Kidney capillary endothelial cell (primary cell): Measurements from ENCODE around the gene ITPK1.

Source experiments
- DNase-seq: peaks from one replicate; pipeline ENCODE4 v3.0.0-alpha.2; 2018; ENCODE audit warnings: low spot score

Gene ITPK1

DNA sequence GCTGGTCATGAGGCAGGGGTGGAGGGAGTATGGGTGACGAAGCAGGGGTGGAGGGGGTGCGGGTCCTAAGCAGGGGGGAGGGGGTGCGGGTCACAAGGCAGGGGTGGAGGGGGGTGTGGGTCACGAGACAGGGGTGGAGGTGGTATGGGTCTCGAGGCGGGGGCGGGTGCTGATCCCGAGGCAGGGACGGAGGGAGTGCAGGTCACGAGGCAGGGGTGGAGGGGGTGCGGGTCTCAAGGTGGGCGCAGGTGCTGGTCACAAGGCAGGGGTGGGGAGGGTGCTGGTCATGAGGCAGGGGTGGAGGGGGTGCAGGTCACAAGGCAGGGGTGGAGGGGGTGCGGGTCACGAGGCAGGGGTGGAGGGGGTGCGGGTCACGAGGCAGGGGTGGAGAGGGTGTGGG, 56.5 kb downstream of the ITPK1 start:
- DNase-seq, result no peak

GRCh38 chr14:93057586-93058280, 58.0 kb downstream of the ITPK1 start:
- DNase-seq, result no peak

DNA sequence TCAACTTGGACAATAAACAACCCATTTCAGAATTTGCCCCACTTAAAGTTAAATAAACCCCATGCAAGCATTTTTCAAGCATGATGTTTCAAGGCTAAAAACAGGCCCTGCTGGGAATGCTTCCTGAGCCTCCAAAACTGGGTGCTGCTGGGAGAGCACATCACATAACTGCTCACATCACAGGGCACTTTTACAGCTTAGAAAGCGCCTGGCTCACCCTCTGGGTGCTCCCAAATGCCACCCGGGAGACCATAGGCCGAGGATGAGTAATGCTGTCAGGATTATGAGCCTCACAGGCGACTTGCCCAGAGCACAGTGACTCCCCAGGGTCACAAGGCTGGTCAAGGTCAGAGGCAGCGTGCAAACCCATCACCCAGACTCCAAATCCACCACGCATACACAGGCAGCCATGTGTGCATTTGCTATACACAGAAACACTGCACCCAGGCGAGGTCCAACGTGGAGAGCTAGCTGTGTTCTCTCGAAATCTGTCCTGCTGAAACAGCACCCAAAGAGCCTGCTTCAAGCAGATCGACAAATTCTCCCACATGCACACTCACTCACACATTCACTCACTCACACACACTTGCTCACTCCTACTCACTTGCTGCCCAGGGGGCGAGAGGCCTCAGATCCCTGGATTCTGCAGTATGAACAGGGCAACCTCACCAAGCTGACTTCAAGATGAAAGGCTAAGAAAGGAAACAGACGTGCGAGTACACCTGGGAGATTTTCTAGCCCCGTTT, 58.7 kb downstream of the ITPK1 start:
- no peak for DNase-seq

GRCh38 chr14:93056166-93056839, 59.4 kb downstream of the ITPK1 start:
- no peak for DNase-seq

DNA sequence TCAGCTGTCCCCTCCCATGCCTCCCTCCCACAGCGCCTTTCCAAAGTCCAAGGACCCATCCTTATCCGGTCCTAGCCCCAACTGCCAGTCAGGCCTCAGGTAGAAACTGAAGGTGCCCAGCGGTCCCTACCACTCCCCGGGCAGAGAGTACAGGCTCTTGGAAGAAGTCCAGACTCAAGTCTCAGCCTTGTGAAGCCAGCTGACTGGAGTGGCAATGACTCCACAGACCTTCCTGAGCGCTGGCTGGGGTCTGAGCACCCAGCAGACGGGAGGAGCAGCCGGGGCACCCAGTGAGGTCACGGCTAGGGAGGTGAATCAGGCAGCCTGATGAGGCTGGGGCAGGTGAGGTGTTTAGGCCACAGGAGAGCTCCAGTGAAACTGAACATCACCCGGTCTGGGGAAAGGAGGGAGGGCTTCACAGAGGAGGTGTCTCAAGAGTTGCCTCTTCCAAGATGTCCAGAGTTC, 60.0 kb downstream of the ITPK1 start:
- DNase-seq, result no peak

GRCh38 chr14:93054876-93055275, 60.8 kb downstream of the ITPK1 start:
- DNase-seq, result no peak

DNA sequence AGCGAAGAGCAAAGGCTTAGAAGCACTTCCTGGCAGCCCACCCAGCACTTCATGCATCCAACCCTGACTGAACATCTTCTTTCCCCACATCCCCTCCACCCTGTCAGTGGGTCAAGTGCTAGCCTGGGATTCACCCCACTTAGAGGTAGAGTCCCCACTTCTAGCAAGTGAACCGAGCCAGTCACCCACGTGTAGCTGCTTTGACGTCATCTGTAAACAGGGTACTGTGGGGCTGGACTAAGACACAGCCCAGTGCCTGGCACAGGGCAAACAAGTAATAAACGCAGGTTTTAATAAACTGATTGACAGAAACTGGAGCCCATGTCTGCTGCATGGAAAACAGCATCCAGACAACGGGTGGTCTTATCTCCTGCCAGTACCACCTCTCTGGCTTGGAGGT, 61.7 kb downstream of the ITPK1 start:
- DNase-seq, result no peak

DNA sequence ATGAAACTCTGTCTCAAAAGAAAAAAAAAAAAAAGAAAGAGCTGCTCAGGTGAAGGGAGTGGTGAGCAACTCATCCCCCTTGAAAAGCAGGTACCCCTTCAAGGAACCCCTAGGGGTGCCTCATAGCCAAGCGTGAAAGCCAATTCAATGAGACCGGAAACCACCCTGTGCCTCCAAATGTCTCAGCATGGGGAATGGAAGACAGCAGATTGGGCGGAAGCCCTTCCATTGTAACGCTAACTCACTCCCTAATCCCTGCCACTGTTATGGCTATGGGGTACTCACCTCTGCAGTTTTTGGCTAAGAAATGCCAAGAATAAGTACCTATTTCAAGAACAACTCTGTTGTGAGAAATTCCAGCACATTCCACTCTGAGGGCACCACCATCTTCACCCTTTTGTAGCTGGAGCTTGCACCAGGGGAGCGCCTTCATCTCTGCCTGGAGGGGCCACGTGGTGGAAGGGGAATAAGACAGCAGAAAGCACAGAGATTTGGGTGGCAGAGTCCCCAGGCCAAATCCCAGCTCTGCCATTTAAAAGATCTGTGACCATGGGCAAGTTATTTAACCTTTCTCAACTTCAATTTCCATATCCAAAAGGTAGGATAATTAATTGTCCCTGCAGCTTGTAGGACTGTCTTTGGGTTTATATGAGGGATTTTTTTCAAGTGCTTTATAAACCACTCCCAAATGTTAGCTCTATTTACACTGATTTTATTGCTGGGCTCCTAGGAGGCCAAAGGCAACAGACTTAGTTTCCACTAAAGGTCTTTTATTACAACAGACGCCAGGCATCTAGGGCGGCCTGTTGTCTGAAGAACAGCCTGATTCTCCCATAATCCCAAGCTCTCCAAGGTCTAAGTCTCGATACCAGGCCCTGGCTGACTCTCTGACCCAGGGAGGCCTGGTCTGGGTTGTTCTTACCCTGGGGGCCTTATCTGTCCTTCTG, 63.9 kb downstream of the ITPK1 start:
- no peak for DNase-seq

- no peak for DNase-seq
These were observed 65.0 kb downstream of the ITPK1 start for GRCh38 chr14:93050761-93051160.

DNA sequence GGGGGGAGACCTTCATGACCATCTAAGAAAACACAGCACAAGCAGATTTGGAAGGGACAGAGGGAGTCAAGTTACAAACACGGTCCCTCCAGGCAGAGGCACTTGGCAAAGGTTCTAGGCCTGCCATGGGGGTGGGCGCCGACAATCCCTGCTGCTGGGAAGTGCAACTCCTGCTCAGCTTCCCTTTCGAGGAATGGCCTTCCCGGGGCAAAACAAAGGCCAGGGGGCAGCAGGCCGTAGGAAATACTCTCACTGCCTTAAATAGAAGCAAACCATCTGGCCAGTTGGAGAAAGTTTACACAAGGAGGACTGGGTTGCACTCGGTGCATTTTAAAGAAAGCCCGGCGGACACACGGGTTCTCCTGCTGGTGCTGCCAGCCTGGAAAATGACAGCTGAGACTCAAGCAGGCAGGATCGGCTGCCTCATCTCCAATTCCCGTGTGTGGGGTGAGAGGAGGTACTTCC, 65.8 kb downstream of the ITPK1 start:
- no peak for DNase-seq

- no peak for DNase-seq
These were observed 66.4 kb downstream of the ITPK1 start for GRCh38 chr14:93049315-93049714.

- DNase-seq, result no peak
These were observed 66.9 kb downstream of the ITPK1 start for GRCh38 chr14:93048843-93049242.

- DNase-seq, result no peak
These were observed 68.1 kb downstream of the ITPK1 start for GRCh38 chr14:93047661-93048060.

DNA sequence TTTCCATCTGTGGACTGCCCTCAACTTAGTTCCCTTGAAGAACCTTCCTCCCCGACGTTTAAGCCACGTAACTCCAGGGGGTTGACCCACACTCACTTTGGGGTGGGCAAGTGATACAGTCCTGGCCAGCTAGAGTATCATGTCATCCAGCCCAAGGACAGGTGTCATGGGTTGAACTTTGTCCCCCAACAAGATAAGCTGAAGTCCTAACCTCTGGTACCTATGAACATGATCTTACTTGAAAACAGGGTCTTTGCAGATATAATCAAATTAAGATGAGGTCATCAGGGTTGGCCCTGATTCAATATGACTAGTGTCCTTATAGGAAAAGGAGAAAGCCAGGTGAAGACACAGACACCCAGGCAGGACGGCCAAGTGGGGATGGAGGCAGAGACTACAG, 68.6 kb downstream of the ITPK1 start:
- no peak for DNase-seq

- DNase-seq, result no peak
These were observed 69.0 kb downstream of the ITPK1 start for GRCh38 chr14:93046705-93047050.

DNA sequence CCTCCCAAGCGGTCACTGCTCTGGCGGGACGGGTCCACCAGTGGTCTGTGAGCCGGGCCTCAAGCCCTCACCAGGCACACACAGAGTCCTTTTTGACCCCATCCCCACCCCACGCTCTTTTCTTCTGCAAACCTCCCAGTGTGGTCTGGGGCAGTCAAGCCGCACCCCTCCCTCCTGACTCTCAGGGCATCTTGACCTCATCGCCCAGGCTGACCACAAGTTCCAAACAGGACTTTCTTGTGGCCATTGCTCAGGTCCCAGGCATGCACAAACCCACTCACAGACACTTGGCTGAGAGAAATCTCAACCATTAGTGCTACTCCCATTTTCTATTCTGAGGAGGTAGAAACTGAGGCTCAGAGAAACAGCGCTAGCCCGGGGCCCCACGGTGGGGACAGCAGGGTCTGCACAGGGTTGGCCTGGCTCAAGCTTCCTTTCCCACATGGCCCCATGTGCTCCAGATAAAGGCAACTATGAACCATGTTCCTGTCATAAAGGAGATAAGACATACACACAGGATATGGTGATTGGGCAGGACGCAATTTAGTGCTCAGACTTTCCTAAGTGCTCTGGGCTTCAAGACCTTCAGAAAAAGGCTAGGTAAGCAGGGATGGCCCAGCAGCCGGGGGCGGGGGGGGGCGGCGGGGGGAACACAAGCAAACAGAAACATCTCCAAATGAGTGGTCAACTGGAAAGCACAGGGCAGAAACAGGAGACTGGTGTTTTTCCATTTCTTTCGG, 69.6 kb downstream of the ITPK1 start:
- no peak for DNase-seq

GRCh38 chr14:93045211-93045674, 70.5 kb downstream of the ITPK1 start:
- DNase-seq, result no peak

GRCh38 chr14:93044556-93044955, 71.2 kb downstream of the ITPK1 start:
- DNase-seq, result no peak

DNA sequence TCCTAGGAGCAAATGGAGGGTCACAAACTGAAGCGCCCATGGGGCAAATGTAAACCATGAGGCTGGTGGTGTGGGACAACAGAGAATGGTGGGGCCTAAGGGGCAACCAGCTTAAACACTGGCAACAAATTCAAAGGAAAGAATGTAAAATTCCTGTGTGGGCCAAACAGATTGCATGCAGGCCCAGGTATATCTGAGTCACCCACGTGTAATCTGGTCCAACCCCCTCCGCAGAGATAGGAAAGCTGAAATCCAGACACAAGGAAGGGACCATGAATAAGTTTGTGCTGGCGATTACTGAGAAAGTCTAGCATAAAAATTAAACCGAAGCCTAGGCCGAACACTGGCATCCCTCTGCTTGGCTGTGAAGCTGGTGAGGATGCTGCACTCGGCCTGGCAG, 71.6 kb downstream of the ITPK1 start:
- no peak for DNase-seq

- peak; percentile 46 for DNase-seq
These were observed 72.5 kb downstream of the ITPK1 start for GRCh38 chr14:93042968-93043940.
